MCF 10A (cell line): ENCODE data around the gene GPC5. TPM values are rescaled to one million over a fixed set of nuclear protein-coding genes. Genes with fewer than 3 reads are reported as not detected.

Source experiments
- BruUV-seq: library from RNA; stranded (reverse); fragments of 400-500 nt; replicated peaks from 2 replicates; lab custom pipeline; 2021; lab: Mats Ljungman, UMichigan
- CTCF ChIA-PET: fragments of 300-600 bp; sonication (Branson Sonifier 250); formaldehyde crosslinking; extraction: SDS; loops from one replicate; lab custom pipeline; 2021; ENCODE audit warnings: antibody characterized with exemption, inconsistent platforms; lab: Yijun Ruan, JAX
- POLR2A ChIA-PET: fragments of 300-600, 350-650 bp; sonication (Branson Sonifier 250); formaldehyde crosslinking; extraction: SDS; loops from one replicate; lab custom pipeline; 2020; ENCODE audit warnings: antibody characterized with exemption, inconsistent platforms; lab: Yijun Ruan, JAX
- DNase-seq: peaks from one replicate; pipeline ENCODE4 v3.0.0-alpha.2; 2018; ENCODE audit not compliant: unreplicated experiment
- H3K27ac Mint-ChIP-seq: one replicate; pipeline ENCODE4 v1.8.0; 2022; ENCODE audit warnings: mild to moderate bottlenecking, low read depth, mixed read lengths; ENCODE audit not compliant: unreplicated experiment
- H3K27me3 Mint-ChIP-seq: one replicate; pipeline ENCODE4 v1.8.0; 2022; ENCODE audit warnings: mixed read lengths; ENCODE audit not compliant: insufficient read depth, unreplicated experiment
- H3K36me3 Mint-ChIP-seq: one replicate; pipeline ENCODE4 v1.8.0; 2022; ENCODE audit warnings: mild to moderate bottlenecking, moderate library complexity, mixed read lengths; ENCODE audit not compliant: insufficient read depth, unreplicated experiment
- H3K4me1 Mint-ChIP-seq: one replicate; pipeline ENCODE4 v1.8.0; 2022; ENCODE audit warnings: mixed read lengths; ENCODE audit not compliant: insufficient read depth, unreplicated experiment
- H3K4me3 Mint-ChIP-seq: one replicate; pipeline ENCODE4 v1.8.0; 2022; ENCODE audit warnings: mild to moderate bottlenecking, moderate library complexity, mixed read lengths; ENCODE audit not compliant: unreplicated experiment
- H3K9me3 Mint-ChIP-seq: one replicate; pipeline ENCODE4 v1.8.0; 2022; ENCODE audit warnings: mixed read lengths; ENCODE audit not compliant: unreplicated experiment
- intact Hi-C: fragments of 100-400 bp; cut with micrococcal nuclease; formaldehyde crosslinking; loops from 2 replicates; pipeline ENCODE4 v1.14.1; 2022
- total RNA-seq: library from RNA; stranded (reverse); gene quantifications from 2 replicates; pipeline ENCODE4 v1.2.3, GENCODE V29; 2022
- TF ChIP-seq, protein P1 (sequence below): fragments of 200-600 bp; IDR thresholded peaks from one replicate; pipeline ENCODE4 v1.8.0; 2022; ENCODE audit warnings: antibody characterized with exemption, mild to moderate bottlenecking; ENCODE audit not compliant: unreplicated experiment

Gene GPC5
- total RNA-seq, 1 experiment from 2014 or later = not detected

DNA sequence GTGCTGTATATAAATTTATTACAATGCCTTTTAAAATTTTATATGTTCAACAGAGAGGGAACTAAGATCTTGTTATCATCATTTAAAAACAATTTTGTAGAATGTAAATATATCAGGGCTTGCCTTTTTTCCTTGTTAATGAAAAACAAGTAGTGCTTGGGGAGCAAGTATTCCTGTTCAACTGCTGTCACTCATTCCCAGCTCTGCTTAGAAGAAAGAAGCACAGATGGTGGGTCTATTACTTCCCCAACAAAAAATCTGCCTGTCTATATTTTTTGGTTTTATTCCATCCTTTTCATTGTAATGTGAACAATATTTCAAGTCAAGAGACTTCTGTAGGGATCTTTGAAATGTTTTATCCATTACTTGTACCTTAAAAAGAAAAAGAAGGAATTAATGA lies 503.9 kb downstream of the GPC5 start:
- no peak overlapping the region for H3K27ac Mint-ChIP-seq

DNA sequence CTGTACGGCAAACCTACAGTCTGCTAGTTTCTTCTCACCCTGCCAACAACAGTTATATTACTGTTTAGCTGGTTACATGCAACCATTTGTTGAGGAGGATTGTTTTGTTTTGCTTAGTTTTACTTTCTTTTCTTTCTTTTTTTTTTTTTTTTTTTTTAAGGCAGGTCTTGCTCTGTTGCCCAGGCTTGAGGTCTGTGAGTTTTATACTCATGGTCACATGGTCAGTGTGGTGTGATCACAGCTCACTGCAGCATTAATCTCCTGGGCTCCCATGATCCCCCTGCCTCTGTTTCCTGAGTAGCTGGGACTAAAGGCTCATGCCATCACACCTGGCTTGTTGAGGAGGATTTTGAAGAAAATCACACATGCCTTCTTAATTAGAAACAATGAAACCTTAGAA lies 505.6 kb downstream of the GPC5 start:
- H3K4me1 Mint-ChIP-seq = no peaks in the 10 kb centered on the region
- ChIA-PET POLR2A (no interaction called here), CTCF (no interaction called here)

More for the DNA sequence above, 503.9 kb downstream of the GPC5 start:
- no peaks in the 10 kb centered on the region for H3K36me3 Mint-ChIP-seq
- H3K4me3 Mint-ChIP-seq = no peak overlapping the region
- DNase-seq = no peak
- ChIA-PET POLR2A (no interaction called here), CTCF (no interaction called here)
- TF ChIP-seq, protein P1, sequence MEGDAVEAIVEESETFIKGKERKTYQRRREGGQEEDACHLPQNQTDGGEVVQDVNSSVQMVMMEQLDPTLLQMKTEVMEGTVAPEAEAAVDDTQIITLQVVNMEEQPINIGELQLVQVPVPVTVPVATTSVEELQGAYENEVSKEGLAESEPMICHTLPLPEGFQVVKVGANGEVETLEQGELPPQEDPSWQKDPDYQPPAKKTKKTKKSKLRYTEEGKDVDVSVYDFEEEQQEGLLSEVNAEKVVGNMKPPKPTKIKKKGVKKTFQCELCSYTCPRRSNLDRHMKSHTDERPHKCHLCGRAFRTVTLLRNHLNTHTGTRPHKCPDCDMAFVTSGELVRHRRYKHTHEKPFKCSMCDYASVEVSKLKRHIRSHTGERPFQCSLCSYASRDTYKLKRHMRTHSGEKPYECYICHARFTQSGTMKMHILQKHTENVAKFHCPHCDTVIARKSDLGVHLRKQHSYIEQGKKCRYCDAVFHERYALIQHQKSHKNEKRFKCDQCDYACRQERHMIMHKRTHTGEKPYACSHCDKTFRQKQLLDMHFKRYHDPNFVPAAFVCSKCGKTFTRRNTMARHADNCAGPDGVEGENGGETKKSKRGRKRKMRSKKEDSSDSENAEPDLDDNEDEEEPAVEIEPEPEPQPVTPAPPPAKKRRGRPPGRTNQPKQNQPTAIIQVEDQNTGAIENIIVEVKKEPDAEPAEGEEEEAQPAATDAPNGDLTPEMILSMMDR = no peak
- intact Hi-C loops = no loop called here
- H3K27me3 Mint-ChIP-seq = peaks cover 55% of the 10 kb centered on the region
- no peaks in the 10 kb centered on the region for H3K4me1 Mint-ChIP-seq
- no peaks in the 10 kb centered on the region for H3K9me3 Mint-ChIP-seq
- no TSS peak for BruUV-seq

DNA sequence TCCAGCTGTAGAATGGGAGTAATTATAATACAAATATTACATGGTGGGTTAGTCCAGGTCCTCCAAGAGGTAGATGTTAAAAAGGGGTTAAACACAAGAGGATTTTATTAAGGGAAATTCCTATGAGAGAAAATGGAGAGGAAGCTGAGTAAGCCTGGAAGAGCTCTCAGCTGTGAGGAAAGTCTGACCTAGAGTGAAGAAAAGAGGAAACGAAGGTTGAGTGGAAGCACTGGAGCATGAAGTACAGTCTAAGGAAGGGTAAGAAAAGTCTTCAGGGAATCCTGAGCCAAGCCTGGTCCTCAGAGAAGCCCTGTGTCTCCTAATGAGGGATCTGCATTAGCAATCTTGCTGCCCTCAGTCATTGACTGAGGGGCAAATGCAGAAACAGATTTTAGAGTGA lies 506.2 kb downstream of the GPC5 start:
- POLR2A ChIA-PET = no interaction called here
- peaks cover 49% of the 10 kb centered on the region for H3K27me3 Mint-ChIP-seq
- no peaks in the 10 kb centered on the region for H3K4me1 Mint-ChIP-seq
- no TSS peak for BruUV-seq
- no peak for DNase-seq
- no peaks in the 10 kb centered on the region for H3K36me3 Mint-ChIP-seq
- TF ChIP-seq, protein P1 = no peak
- H3K4me3 Mint-ChIP-seq = no peak overlapping the region
- H3K9me3 Mint-ChIP-seq = no peaks in the 10 kb centered on the region
- no peak overlapping the region for H3K27ac Mint-ChIP-seq
- CTCF ChIA-PET = no interaction called here
- intact Hi-C loops = no loop called here

More for the DNA sequence above, 505.6 kb downstream of the GPC5 start:
- Mint-ChIP-seq H3K27ac (no peak overlapping the region), H3K36me3 (no peaks in the 10 kb centered on the region), H3K4me3 (no peak overlapping the region), H3K9me3 (no peaks in the 10 kb centered on the region), H3K27me3 (peaks cover 43% of the 10 kb centered on the region)
- intact Hi-C loops = no loop called here
- TF ChIP-seq, protein P1 = no peak
- no TSS peak for BruUV-seq
- DNase-seq = no peak

DNA sequence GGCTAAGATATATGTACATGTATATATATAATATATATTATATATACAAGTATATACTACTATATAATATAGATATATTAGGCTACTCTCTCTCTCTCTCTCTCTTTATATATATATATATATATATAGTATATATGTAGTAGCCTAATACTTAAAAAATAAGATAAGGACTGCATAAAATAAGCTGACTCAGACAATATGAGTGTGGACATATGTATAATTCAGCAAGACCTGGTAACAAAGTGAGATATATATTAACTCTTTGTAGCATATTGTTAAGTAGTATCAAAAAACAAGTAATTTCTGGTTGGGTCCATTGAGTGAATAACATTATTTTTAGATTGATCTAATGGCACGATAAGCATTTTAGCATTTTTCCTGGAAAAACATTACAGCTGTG lies 509.0 kb downstream of the GPC5 start:
- Mint-ChIP-seq H3K27ac (no peak overlapping the region), H3K9me3 (no peaks in the 10 kb centered on the region), H3K4me3 (no peak overlapping the region), H3K36me3 (peaks cover 5% of the 10 kb centered on the region), H3K27me3 (peaks cover 62% of the 10 kb centered on the region), H3K4me1 (no peaks in the 10 kb centered on the region)
- no peak for DNase-seq
- intact Hi-C loops = no loop called here
- CTCF ChIA-PET = no interaction called here
- BruUV-seq = no TSS peak
- POLR2A ChIA-PET = no interaction called here
- TF ChIP-seq, protein P1 = no peak
